Mesenchymal stem cell (in vitro differentiated cells and primary cell): ENCODE results near the gene SMAD3.

ENCODE experiments used
- DNase-seq: peaks from one replicate; pipeline ENCODE4 v3.0.0-alpha.2; 2013
- H2AFZ ChIP-seq: one replicate; pipeline ENCODE4 v1.6.1; 2013; ENCODE audit warnings: low read depth, mild to moderate bottlenecking, control low read depth, inconsistent platforms, low read length, moderate library complexity
- H2AK5ac ChIP-seq: 2 replicates; pipeline ENCODE4 v1.6.1; 2013; ENCODE audit warnings: low read length, moderate library complexity, mild to moderate bottlenecking, inconsistent platforms; ENCODE audit not compliant: severe bottlenecking
- H2BK120ac ChIP-seq: one replicate; pipeline ENCODE4 v1.6.1; 2013; ENCODE audit warnings: low read depth, mild to moderate bottlenecking, inconsistent platforms, low read length, moderate library complexity
- H2BK12ac ChIP-seq, 2 experiments: one replicate each; pipeline ENCODE4 v1.6.1; 2013; ENCODE audit warnings: inconsistent platforms in 2 of 2, low read length in 2 of 2, mild to moderate bottlenecking in 2 of 2, moderate library complexity in 2 of 2, control low read depth in 1 of 2
- H2BK15ac ChIP-seq: one replicate; pipeline ENCODE4 v1.6.1; 2013; ENCODE audit warnings: mild to moderate bottlenecking, low read depth, inconsistent platforms; ENCODE audit not compliant: poor library complexity, severe bottlenecking
- H2BK5ac ChIP-seq: 2 replicates; pipeline ENCODE4 v1.6.1; 2013; ENCODE audit warnings: low read depth, mild to moderate bottlenecking, low read length, control low read depth, inconsistent platforms; ENCODE audit not compliant: poor library complexity, severe bottlenecking
- H3K14ac ChIP-seq, 2 experiments: one replicate each; pipeline ENCODE4 v1.6.1; 2013; ENCODE audit warnings: inconsistent platforms in 2 of 2, low read length in 2 of 2, control low read depth in 1 of 2, mild to moderate bottlenecking in 1 of 2, moderate library complexity in 1 of 2
- H3K18ac ChIP-seq, 2 experiments: one replicate each; pipeline ENCODE4 v1.6.1; 2013; ENCODE audit warnings: inconsistent platforms in 2 of 2, low read length in 2 of 2, control low read depth in 1 of 2, low read depth in 1 of 2, mild to moderate bottlenecking in 1 of 2
- H3K23ac ChIP-seq, 2 experiments: one replicate each; pipeline ENCODE4 v1.6.1; 2013; ENCODE audit warnings: inconsistent platforms in 2 of 2, low read length in 2 of 2, mild to moderate bottlenecking in 2 of 2, moderate library complexity in 2 of 2, control low read depth in 1 of 2
- H3K27ac ChIP-seq: 2 replicates; pipeline ENCODE4 v1.5.1; 2013; ENCODE audit warnings: mild to moderate bottlenecking, moderate library complexity, low read length, control low read depth, inconsistent platforms; ENCODE audit not compliant: poor library complexity, severe bottlenecking
- H3K27me3 ChIP-seq, 2 experiments: 2 replicates each; pipeline versions ENCODE4 v1.6.1 to v1.7.0; 2013; ENCODE audit warnings: low read length in 2 of 2, mild to moderate bottlenecking in 2 of 2, moderate library complexity in 2 of 2, control low read depth in 1 of 2, inconsistent platforms in 1 of 2; ENCODE audit not compliant: control insufficient read depth in 1 of 2, insufficient read depth in 1 of 2
- H3K36me3 ChIP-seq, 2 experiments: 2 replicates each; pipeline versions ENCODE4 v1.6.1 to v1.7.0; 2013; ENCODE audit warnings: low read length in 2 of 2, control low read depth in 1 of 2, inconsistent platforms in 1 of 2, low read depth in 1 of 2, mild to moderate bottlenecking in 1 of 2; ENCODE audit not compliant: insufficient read depth in 2 of 2, control insufficient read depth in 1 of 2
- H3K4ac ChIP-seq, 2 experiments: one replicate each; pipeline ENCODE4 v1.6.1; 2013; ENCODE audit warnings: inconsistent platforms in 2 of 2, low read length in 2 of 2, mild to moderate bottlenecking in 2 of 2, moderate library complexity in 2 of 2, control low read depth in 1 of 2, low read depth in 1 of 2
- H3K4me1 ChIP-seq: 2 replicates; pipeline ENCODE4 v1.6.1; 2013; ENCODE audit warnings: low read depth, low read length, control low read depth; ENCODE audit not compliant: control insufficient read depth, insufficient read depth
- H3K4me2 ChIP-seq: 2 replicates; pipeline ENCODE4 v1.6.1; 2013; ENCODE audit warnings: low read length, mild to moderate bottlenecking, inconsistent platforms; ENCODE audit not compliant: poor library complexity, severe bottlenecking
- H3K4me3 ChIP-seq, 2 experiments: 2 replicates each; pipeline versions ENCODE4 v1.5.1 to v1.7.0; 2013; ENCODE audit warnings: low read length in 2 of 2, mild to moderate bottlenecking in 2 of 2, control low read depth in 1 of 2, low read depth in 1 of 2; ENCODE audit not compliant: insufficient read depth in 1 of 2
- H3K79me1 ChIP-seq: replicated peaks from 2 replicates; pipeline ENCODE4 v1.6.1; 2013; ENCODE audit warnings: mild to moderate bottlenecking, control low read depth, low read length, inconsistent platforms; ENCODE audit not compliant: poor library complexity, severe bottlenecking
- H3K9ac ChIP-seq: 2 replicates; pipeline ENCODE4 v1.7.0; 2013; ENCODE audit warnings: mild to moderate bottlenecking, low read length, moderate library complexity
- H3K9me3 ChIP-seq: 2 replicates; pipeline ENCODE4 v1.7.0; 2013; ENCODE audit warnings: mild to moderate bottlenecking, low read length; ENCODE audit not compliant: control insufficient read depth
- H4K8ac ChIP-seq: one replicate; pipeline ENCODE4 v1.6.1; 2013; ENCODE audit warnings: inconsistent platforms, mild to moderate bottlenecking, low read length, moderate library complexity
- H4K91ac ChIP-seq: one replicate; pipeline ENCODE4 v1.6.1; 2013; ENCODE audit warnings: mild to moderate bottlenecking, low read length, inconsistent platforms
- WGBS: methylation state at CpG from one replicate; pipeline ENCODE4 v1.1.7; 2013; ENCODE audit warnings: mixed read lengths; 5-methylcytosine and 5-hydroxymethylcytosine counted together

The SMAD3 gene

GRCh38 chr15:67050062-67050461, 15.3 kb upstream of the SMAD3 start:
- Histone ChIP-seq H3K23ac (no peak overlapping the region), H2BK12ac (peak overlapping the region in 1 of 2 experiments; percentile 44), H3K4me1 (peaks cover 21% of the 10 kb centered on the region), H3K27me3 (no peaks in the 10 kb centered on the region), H3K9ac (peak overlapping the region; percentile 69), H3K4me2 (no peak overlapping the region), H3K27ac (peak overlapping the region; percentile 98), H3K4ac (peak overlapping the region in 1 of 2 experiments; percentile 2), H3K79me1 (no peaks in the 10 kb centered on the region), H4K8ac (no peak overlapping the region), H2BK15ac (no peak overlapping the region), H2AK5ac (no peak overlapping the region), H3K18ac (peak overlapping the region in 1 of 2 experiments; percentile 7), H2AFZ (no peak overlapping the region), H3K4me3 (no peak overlapping the region), H3K9me3 (no peaks in the 10 kb centered on the region), H4K91ac (no peak overlapping the region), H2BK120ac (no peak overlapping the region), H3K14ac (no peak overlapping the region), H2BK5ac (no peak overlapping the region), H3K36me3 (no peaks in the 10 kb centered on the region)
- no peak for DNase-seq
- no CpG with 5 or more reads among the region's 3 CpGs for WGBS

GRCh38 chr15:67050522-67051087, 14.8 kb upstream of the SMAD3 start:
- H4K8ac ChIP-seq, result no peak overlapping the region
- H3K4me3 ChIP-seq, result no peak overlapping the region
- no peak overlapping the region for H2BK15ac ChIP-seq
- H3K4me1 ChIP-seq, result peaks cover 21% of the 10 kb centered on the region
- no peak overlapping the region for H2AFZ ChIP-seq
- no peaks in the 10 kb centered on the region for H3K79me1 ChIP-seq
- H3K27me3 ChIP-seq, result no peaks in the 10 kb centered on the region
- peak overlapping the region in 1 of 2 experiments; percentile 57 for H3K4ac ChIP-seq
- no peak overlapping the region for H3K23ac ChIP-seq
- H2BK5ac ChIP-seq, result no peak overlapping the region
- H4K91ac ChIP-seq, result no peak overlapping the region
- no peak overlapping the region for H3K14ac ChIP-seq
- DNase-seq, result no peak
- H3K9ac ChIP-seq, result no peak overlapping the region
- peak overlapping the region in 1 of 2 experiments; percentile 7 for H3K18ac ChIP-seq
- no peak overlapping the region for H2BK120ac ChIP-seq
- H2BK12ac ChIP-seq, result peak overlapping the region; percentile 44 to 60
- no peaks in the 10 kb centered on the region for H3K9me3 ChIP-seq
- no peaks in the 10 kb centered on the region for H3K36me3 ChIP-seq
- H3K4me2 ChIP-seq, result no peak overlapping the region
- H3K27ac ChIP-seq, result no peak overlapping the region
- 27% methylated on average over 3 of the region's 5 CpGs for WGBS
- H2AK5ac ChIP-seq, result no peak overlapping the region

GRCh38 chr15:67051088-67052045, 14.0 kb upstream of the SMAD3 start:
- H3K4me2 ChIP-seq, result no peak overlapping the region
- no peak overlapping the region for H2BK5ac ChIP-seq
- H4K8ac ChIP-seq, result no peak overlapping the region
- no peak overlapping the region for H2BK120ac ChIP-seq
- no peak overlapping the region for H4K91ac ChIP-seq
- no peaks in the 10 kb centered on the region for H3K27me3 ChIP-seq
- H3K14ac ChIP-seq, result no peak overlapping the region
- 96% methylated on average over 4 of the region's 6 CpGs for WGBS
- no peak for DNase-seq
- H3K36me3 ChIP-seq, result no peaks in the 10 kb centered on the region
- H3K23ac ChIP-seq, result no peak overlapping the region
- H3K9ac ChIP-seq, result no peak overlapping the region
- no peak overlapping the region for H3K4me3 ChIP-seq
- H3K4me1 ChIP-seq, result peaks cover 21% of the 10 kb centered on the region
- H2AFZ ChIP-seq, result no peak overlapping the region
- H2BK12ac ChIP-seq, result peak overlapping the region; percentile 4 to 69
- H3K79me1 ChIP-seq, result no peaks in the 10 kb centered on the region
- H3K9me3 ChIP-seq, result no peaks in the 10 kb centered on the region
- peak overlapping the region; percentile 19 to 44 for H3K18ac ChIP-seq
- H3K4ac ChIP-seq, result no peak overlapping the region
- no peak overlapping the region for H3K27ac ChIP-seq
- H2AK5ac ChIP-seq, result peak overlapping the region; percentile 61
- H2BK15ac ChIP-seq, result peak overlapping the region; percentile 9

- H2AFZ ChIP-seq, result no peak overlapping the region
- H3K27me3 ChIP-seq, result no peaks in the 10 kb centered on the region
- H2AK5ac ChIP-seq, result no peak overlapping the region
- no peak overlapping the region for H3K27ac ChIP-seq
- H3K4me2 ChIP-seq, result no peak overlapping the region
- no peak overlapping the region for H4K8ac ChIP-seq
- no peak overlapping the region for H3K4ac ChIP-seq
- H3K18ac ChIP-seq, result no peak overlapping the region
- H3K14ac ChIP-seq, result no peak overlapping the region
- no peaks in the 10 kb centered on the region for H3K9me3 ChIP-seq
- H3K23ac ChIP-seq, result no peak overlapping the region
- no peak overlapping the region for H2BK15ac ChIP-seq
- no peak for DNase-seq
- no peak overlapping the region for H3K9ac ChIP-seq
- H2BK120ac ChIP-seq, result no peak overlapping the region
- no peak overlapping the region for H2BK12ac ChIP-seq
- 91% methylated on average over 5 of the region's 5 CpGs for WGBS
- H3K4me1 ChIP-seq, result peaks cover 9% of the 10 kb centered on the region
- H3K79me1 ChIP-seq, result no peaks in the 10 kb centered on the region
- H3K4me3 ChIP-seq, result no peak overlapping the region
- no peaks in the 10 kb centered on the region for H3K36me3 ChIP-seq
- H2BK5ac ChIP-seq, result no peak overlapping the region
- no peak overlapping the region for H4K91ac ChIP-seq
Measured at GRCh38 chr15:67054676-67055075, 10.7 kb upstream of the SMAD3 start.
